Peyer's patch (tissue), 4 donors: Measurements from ENCODE around the gene FARP1.

ENCODE experiments used
- CTCF ChIP-seq, 6 experiments: fragments of 450-650 bp in 4 of 6; fragments of 200-600 bp in 2 of 6; sonication (generic) in 1 of 6; IDR thresholded peaks; one replicate each; pipeline ENCODE4 v1.5.1; 2017 to 2019; ENCODE audit warnings: antibody characterized with exemption in 6 of 6, mild to moderate bottlenecking in 3 of 6, moderate library complexity in 1 of 6
- POLR2A ChIP-seq, 2 donors: fragments of 450-650 bp; IDR thresholded peaks; one replicate each; pipeline ENCODE4 v1.5.1; 2017; ENCODE audit warnings: antibody characterized with exemption in 2 of 2, mild to moderate bottlenecking in 2 of 2, moderate library complexity in 2 of 2

GRCh38 chr13:98366010-98366409 is 223.1 kb downstream of the FARP1 start:
- TF ChIP-seq CTCF (IDR thresholded peaks at IDR 0.05) (no peak), POLR2A (IDR thresholded peaks at IDR 0.05) (no peak)
